Cortex of kidney (tissue), 1 donor: Measurements from ENCODE around the gene UST.
"Not testable (repeated sequence)": the region's sequence is repeated elsewhere in the genome, so short reads cannot be mapped to it uniquely, and the experiment has no call there.

Experiments used
- DNase-seq: peaks from one replicate; lab custom pipeline; 2025; lab: John Stamatoyannopoulos, UW

The UST gene

DNA sequence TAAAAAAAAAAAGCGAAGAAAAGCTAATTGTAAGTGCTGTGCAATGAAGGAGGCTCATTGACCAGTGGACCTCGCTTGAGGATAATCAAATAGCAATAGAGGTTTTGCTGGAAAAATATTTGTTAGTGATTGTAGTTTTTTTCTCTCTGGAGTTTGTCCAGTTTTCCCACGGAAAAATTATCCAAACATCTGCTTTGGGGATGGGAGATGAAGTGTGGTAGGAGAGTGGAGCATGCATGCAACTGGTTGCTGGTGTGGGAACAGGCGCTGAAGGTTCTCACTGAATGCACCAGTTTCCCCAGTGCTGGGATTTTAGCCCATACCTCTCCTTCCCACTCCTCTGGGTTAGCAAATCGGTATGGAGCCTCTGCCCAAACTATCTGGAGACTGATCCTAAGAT lies 288.9 kb downstream of the UST start:
- no peak for DNase-seq

DNA sequence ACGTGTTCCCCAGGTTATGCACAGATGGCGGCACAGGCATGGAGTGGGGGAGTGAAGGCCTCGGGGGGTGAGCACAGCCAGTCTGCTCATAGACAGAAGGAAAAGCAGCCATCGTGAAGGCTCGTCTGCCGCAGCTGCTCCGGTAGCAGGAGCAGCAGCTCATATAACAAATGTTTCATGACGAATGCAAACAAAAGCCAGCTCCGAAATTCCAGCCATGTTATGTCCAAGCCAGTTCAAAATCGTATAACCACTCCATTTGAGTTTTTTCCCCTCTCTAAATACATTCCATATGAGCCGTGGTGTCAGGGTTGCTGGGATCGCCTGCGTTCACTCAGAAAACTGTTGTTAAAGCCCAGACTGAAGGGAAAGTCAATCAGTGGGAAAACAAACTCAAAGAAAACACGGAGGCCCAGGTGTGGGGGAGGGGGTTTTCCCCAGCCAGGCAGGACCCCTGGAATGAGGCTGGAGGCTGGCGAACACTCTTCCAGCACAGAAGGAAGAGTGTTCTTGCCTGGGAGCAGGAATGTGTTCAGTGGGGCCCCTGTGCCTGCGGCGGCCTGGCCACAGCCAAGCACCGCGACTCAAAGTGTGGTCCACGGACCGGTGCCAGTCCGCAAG lies 290.3 kb downstream of the UST start:
- no peak for DNase-seq

DNA sequence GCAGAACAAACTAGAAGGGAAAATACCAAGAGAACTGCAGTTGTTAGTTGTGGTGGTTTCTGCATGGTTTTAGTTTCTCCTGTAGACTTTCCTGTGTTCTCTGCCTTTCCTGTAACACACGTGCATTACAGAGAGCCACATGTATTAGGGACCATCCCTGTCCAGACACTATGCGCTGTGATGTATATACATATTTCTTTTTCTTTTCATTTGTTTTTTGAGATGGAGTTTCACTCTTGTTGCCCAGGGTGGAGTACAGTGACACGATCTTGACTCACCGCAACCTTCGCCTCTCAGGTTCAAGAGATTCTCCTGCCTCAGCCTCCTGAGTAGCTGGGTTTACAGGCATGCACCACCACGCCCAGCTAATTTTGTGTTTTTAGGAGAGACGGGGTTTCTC lies 292.2 kb downstream of the UST start:
- DNase-seq, result not testable (repeated sequence)

DNA sequence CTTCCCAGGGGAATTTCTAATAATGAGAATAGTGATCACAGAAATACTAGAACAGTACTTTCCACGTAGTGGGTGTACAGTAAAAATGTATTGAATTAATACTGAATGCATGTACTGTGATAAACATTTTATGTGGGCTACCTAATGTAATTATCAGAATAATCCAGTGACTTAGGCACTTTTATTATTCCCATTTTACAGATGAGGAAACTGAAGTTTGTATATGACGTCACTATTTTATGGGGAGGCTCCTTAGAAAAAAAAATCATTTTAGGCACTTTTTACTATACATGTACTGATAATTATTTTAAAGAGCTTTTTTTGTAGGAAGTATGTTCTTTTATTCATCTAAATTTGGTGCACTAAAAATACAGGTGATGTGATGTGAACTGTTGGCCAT lies 295.1 kb downstream of the UST start:
- no peak for DNase-seq

DNA sequence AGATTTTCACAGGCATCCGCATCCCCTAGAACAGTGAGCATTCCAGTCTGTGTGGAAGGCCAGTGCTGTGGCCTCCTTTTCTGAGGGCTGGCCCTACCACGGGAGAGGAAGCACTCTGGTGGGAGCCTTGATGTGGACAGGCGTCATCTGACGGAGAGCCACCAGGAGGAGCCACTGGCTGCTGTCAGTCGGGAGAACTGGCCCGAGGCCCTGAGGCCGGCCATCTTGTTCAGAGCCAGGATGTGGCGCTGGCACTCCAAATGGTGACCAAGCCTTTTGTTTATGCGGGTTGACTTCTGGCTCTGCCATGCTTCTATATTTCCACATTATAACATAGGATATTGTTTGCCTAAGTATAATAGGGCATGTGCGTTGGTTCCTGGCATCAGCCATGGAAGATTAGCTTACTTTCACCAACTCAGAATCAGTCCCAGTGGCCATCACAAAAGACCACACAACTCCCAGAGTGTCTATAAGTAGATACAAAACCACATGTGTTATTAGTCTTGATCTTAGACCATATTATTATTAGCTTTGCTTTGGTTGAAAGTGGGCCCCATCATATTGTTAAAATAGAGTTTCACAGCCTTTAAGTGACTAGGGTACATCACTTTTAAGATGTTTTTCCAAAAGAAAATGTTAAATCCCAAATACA lies 296.8 kb downstream of the UST start:
- DNase-seq, result no peak

DNA sequence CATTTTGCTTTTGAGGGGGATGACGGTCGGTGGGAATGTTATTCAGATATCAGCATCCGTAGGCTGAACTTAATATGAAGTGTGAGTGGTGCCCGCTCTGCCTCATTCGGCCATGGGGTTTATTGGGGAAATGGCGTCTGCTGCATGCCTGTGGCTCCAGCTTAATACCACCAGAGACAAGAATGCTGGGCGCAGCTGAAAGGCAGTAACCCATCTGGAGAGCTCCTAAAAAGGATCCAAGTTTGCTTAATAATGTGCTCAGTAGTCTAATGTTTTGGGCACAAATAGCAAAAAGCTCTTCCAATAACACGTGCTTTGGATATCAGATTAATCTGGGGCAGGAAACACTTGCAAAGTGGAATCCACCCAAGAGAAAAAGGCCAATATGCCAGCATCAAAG lies 297.7 kb downstream of the UST start:
- DNase-seq, result no peak

DNA sequence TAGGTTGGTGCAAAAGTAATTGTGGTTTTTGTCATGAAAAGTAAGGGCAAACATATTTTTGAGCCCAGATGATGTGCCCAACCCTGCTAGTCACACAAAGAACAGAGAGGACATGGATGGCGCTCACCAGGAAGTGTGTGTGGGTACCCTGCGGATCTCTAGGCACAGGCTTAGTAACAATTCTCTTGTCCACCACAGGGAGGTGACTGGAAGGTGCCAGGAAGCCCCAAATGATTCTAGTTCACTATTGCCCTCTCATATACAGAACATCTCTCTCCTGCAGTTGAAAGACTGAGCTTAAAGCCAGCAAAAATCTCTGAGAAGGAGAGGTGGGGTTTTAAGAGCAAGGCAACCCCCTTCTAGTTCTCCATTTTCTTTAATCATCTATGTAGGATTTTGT lies 298.6 kb downstream of the UST start:
- no peak for DNase-seq

DNA sequence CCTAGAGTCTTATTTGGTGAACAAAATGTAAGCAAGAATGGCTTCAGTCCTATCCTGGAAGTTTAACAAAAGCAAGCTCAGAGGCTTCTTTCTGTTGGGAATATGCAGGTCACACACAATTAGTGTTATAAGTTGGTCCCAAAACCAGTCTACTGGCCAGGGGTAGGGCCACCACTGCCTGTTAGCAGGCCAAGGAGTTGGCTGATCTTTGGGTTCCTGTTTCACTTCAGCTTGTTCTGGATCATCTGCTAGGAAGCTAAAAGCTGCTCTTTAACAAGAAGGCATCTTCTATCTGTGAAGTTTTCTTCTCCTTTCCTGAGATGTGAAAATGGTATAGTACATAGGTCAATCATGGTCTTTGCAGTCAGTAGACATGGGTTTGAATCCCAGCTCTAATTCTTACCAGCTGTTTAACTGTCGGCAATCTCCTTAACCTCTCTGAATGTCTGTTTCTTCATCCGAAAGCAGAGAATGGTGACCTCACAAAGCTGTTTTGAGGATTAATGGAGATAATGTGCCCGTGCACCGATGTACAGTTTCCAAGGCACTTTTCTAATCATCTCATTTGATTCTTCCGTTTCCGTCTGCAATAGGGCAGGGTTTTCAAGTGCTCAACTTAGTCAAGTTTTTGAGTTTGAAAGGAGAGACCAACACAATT lies 299.5 kb downstream of the UST start:
- no peak for DNase-seq

DNA sequence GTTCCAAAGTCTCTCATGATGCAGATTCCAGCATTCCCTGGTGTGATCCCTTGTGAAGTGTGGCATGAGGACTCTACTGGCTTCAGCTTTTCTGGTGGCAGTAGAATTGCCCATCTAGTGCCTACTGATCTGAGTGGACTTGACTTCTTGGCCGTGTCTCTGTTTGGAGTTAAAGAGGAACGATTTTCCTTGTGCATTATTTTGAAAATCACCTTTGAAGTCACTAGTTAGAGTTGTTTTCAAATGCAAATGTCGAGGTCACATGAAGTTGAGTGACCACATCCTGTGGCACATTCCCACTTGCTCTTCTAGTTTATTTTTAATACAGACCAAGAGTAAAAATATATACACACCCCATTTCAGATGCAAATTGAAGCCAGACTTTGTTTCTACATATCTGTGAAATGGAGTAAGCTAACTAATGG lies 300.0 kb downstream of the UST start:
- DNase-seq, result no peak

DNA sequence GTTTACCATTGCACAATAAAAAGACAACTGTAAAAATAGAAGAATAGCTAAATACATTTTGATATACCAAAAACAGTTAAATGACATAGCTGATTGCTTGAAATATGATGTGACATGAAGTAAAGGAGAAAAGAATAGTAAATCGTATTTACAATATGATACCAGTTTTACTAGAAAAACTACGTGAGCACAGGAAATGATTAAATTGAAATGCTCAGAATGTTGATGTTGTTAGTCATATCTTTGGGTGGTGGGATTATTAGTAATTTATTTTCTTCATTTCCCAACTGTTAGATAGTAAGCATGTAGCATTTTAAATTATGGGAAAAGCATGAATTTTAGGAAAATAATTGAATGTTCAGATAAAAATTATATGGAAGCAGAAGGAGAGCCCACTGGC lies 302.4 kb downstream of the UST start:
- DNase-seq, result no peak

DNA sequence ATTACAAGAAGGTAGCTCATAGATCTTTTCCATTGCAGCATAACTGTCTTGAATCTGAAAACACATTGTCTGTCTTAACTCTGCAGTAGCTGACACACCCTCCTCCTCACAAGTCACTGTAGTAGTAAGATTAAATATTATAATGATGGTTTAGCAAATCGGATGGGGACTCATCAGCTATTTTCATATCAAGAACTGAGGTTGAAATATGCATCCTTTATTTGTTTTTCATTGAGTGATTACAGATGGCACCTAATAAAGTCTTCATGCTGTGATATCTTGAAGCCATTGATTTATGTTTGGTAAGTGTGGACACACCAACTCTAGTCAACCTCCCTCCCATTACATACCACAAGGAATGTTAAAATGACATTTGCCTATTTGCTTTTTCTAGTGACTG lies 303.3 kb downstream of the UST start:
- DNase-seq, result no peak

DNA sequence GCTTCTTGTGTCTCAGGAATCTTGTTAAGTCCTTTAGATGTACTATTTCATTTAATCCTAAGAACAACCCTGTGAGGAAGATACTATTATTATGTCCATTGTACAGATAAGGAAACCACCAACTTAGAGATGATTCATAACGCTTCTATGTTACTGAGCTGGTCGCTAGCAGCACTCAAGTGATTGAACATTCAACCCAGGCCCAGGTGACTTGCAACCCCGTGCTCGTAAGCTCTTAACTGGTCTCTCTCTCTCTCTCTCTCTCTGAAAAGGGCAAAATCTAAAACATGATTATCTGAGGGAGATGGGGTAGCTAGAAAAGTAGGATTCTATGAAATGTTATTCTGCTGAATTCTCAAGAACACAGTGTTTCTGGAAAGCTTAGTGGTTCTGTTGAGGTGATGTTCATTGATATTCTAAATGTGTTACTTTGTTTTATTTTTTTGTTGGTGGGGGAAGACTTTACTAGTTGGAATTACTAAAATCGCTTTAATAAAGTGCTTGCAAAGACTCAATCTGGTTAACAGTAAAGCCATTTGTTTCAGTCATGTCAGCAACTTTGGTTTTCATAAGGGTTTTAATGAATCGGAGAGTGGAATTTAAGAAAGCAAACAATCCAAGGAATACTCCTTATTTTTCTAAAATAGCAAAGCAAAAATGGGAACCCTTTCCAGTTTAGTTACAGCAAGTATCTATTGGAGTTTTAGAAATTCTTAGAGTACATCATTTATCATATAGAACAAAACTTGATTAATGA lies 305.7 kb downstream of the UST start:
- no peak for DNase-seq

DNA sequence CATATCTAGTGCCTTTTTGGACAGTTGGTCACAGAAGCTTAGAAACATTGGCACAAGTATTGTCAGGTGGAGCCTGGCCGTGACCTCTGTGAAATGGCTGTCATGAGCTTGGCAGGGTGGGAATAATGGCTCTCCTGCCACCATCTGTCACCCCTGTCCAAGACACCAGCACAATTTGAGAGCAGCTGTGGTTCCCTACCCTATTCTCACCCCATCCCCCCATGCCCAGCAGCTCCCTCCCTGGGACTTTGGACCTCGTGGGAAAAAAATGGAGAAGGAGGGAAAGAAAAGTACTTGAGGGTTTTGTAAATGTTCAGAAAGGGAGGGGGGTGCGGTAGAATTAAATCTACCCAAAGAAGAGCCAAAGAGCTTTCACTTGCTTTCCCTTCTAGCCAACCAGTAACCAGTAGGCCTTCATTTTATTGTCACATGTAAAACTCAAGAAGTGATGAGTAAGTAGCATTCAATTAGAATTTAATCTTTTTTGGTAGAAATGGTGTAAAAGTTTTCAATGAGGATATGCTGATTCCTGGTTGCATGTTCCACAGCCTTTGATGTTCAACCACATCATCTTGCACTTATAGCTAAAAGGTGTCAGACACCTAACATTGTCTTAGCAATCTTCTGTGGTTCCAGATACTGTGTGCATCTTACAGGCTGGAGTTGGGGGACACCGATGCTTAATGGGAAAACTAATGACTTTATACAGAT lies 307.2 kb downstream of the UST start:
- DNase-seq, result no peak

DNA sequence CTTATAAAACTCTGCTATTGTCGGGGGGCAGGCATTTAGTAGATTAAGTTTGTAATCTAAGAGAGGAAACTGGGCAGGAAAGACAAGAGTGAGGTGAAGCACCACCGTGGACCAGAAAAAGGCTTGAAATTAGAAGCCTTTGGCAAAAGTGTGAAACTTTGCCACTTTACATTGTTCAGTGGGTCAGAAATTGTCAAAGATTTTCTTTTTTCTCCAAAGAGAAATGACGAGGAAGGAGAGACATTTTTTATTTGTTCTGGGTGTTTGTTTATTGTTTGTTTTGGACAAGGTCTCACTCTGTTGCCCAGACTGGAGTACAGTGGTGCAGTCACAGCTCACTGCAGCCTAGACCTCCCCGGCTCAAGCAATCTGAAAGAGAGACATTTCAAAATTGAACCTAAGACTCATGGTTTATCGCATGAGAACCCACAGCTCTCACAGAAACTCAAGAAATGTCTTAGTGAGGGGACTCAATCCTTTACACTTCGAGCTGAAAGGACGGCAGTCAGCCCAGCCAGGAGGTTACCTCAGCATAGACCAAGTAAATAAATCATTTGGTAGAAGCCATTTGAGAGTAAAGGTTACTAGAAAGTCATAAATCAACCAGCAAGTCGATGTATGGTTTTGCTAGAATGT lies 307.8 kb downstream of the UST start:
- DNase-seq, result no peak

DNA sequence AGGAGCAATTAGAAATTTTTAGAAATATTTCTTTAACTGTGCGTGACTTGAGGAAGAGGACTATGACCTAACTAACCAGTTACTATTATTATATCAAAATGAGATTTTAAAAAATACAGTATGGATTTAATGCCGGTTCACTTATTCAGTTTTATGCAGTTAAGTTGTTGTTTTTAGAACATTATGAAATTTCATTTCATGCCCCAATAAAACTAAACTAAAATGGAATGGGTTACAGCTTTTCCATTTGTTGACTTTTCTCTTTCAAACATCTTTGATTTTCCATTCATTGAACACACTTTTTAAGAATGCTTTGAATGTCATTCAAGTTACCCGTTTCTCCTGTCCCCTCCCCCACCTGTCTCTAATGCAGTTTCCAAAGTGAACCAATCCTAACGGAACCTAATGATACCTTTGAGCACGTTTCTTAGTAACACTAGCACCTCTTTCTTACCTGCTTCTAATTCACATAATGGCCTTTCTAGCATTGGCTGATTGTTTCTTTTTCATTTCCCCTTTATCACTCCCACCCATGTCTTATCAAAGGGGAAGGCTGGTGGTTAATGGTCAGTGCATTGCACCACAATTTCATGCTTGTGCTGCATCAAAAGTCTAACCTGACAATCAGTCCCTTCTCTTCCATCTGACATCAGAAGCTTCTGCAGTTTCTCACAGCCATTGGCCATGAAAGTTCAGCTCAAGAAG lies 308.5 kb downstream of the UST start:
- DNase-seq, result no peak

DNA sequence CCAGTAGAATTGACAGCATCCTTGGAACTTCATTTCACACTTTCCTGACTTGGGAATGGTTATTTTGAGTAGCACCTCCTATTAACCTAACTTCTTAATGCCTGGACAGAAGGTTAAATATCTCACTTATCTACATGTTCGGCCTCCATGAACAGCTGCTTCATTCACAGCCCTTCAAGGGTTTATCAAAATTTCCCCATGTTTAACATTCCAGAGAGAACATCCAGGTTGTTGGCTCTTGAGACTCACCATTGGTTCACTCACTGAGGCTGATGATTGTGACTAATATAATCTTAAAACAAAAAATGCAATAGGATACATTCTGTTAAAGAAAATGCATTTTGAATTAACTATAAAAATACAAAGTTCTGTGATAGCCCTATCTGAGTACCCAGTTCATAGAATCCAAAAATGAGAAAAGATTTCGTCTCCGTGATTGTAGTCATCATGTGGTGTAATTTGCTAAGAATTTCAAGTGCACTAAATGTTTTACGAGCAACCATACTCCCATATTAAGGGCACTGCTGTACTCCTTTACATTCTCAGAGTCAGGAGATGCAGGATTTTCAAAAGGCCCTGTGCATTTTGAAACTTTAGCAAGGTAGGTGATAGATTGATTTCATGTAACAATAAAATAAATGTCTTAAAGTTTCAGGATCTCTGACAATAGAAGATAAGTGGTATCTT lies 310.1 kb downstream of the UST start:
- DNase-seq, result no peak

DNA sequence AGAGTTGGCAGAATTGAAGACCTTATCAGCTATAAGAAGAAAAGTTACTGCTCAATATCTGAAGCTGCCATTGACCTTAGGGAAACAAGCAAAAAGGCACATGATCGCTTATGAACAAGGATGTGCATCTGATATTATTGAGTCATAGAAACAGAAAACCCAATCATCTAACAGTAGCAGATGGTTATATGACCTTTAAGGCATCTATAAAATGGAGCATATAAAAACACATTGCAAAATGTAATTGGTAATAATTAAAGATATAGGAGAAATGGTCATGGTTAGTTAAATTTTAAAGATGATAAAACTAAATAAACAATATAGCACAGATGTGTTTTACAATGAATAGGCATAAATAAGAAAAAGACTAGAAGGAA lies 310.6 kb downstream of the UST start:
- DNase-seq, result no peak

DNA sequence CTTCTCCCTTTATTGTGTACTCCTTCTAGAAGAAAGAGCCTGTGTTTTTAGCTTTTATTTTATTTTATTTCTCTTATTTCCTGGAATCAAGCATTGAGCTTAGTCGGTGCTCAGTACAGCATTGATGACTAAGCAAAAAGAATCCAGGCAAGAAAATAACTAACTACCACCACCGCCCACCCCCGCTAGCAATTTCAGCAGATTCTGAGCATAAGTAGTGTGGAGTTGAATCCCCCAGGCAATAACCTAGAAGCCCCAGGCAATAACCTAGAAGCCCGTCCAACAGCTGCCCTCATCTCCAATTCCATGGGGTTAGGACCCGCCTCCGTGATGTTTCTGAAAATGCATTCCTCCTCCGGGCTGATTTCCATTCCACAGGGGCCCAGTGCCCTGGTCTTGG lies 312.7 kb downstream of the UST start:
- no peak for DNase-seq

DNA sequence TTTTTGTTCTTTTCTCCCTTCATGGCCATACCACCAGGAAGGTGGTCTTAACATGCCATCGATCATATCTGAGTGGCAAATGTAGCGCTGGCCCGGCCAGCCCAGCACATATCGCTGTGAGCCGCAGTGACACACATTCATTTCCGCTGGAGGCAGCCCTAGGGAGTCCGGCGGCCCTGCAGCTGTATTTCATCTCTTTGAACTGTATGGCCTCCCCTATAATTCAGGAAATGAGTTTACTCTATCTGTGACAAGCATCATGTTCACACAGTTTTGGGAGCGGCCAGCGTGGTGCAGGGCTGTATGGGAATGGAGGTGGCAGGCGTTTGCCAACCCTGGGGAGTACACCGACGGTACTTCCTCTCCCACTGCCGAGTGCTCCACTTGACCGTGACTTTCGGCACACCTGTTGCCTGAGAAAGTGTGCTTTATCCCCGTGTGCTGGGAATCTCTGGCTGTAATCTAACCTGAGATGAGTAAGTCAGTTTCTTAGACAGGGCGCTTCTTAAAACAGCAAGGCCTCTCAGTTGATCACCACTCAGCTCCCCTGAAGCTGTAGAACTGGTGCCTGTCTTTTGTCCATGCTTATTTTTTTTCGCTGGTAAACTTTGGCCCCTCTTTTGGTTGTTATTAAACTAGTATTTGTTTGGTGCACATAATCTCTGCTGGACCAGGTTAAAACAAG lies 313.6 kb downstream of the UST start:
- no peak for DNase-seq
